Measurements from ENCODE around the gene RPS2.
"Not testable (repeated sequence)": the region's sequence is repeated elsewhere in the genome, so short reads cannot be mapped to it uniquely, and the experiment has no call there.

RPS2 gene
- long read RNA-seq, transcript RPS2-201 (7 exons, 985 nt), result major isoform, 160 of 430 reads
- long read RNA-seq, partial matches to known transcripts, result 138 of 430 reads
- long read RNA-seq, other reads (novel, unspliced or antisense), result 131 of 430 reads

GRCh38 chr16:1964506-1965395, at the start of gene RPS2:
Gene RPS2 (minus strand): TSS chr16:1964826. CDS start chr16:1964625, 201 bp downstream.
- H3K4me3 ChIP-seq (replicated peaks; ENCODE audit: insufficient read depth, low read length), result peak within 1 kb of the TSS; percentile 91
- H3K27ac ChIP-seq (replicated peaks), result peak within 1 kb of the TSS; percentile 94
- H3K27me3 ChIP-seq (ENCODE audit: insufficient read depth, poor library complexity, severe bottlenecking), result no peaks in the 10 kb centered on the region
- DNase-seq (ENCODE audit: low read depth in 1 of 2, low spot score in 1 of 2), result peak; percentile 98 to 99
- TF ChIP-seq SPI1 (IDR thresholded peaks at IDR 0.05; ENCODE audit: borderline replicate concordance, low read depth) (no peak), REST (IDR thresholded peaks at IDR 0.05; ENCODE audit: insufficient replicate concordance, low read depth) (peak; percentile 85), CTCF (IDR thresholded peaks at IDR 0.05; ENCODE audit: insufficient read depth, low read length) (no peak), POLR2AphosphoS5 (IDR thresholded peaks at IDR 0.05; ENCODE audit: low read depth) (peak; percentile 99)

- no peak for DNase-seq (ENCODE audit: low read depth in 1 of 2, low spot score in 1 of 2)
- H3K4me3 ChIP-seq (replicated peaks; ENCODE audit: insufficient read depth, low read length), result no peak overlapping the region
- H3K27me3 ChIP-seq (ENCODE audit: insufficient read depth, poor library complexity, severe bottlenecking), result no peaks in the 10 kb centered on the region
- no peak for TF ChIP-seq CTCF (IDR thresholded peaks at IDR 0.05; ENCODE audit: insufficient read depth, low read length)
- TF ChIP-seq POLR2AphosphoS5 (IDR thresholded peaks at IDR 0.05; ENCODE audit: low read depth), result no peak
- no peak for TF ChIP-seq SPI1 (IDR thresholded peaks at IDR 0.05; ENCODE audit: borderline replicate concordance, low read depth)
- TF ChIP-seq GABPA (IDR thresholded peaks at IDR 0.05; ENCODE audit: low read depth), result no peak
- no peak for TF ChIP-seq REST (IDR thresholded peaks at IDR 0.05; ENCODE audit: insufficient replicate concordance, low read depth)
- H3K27ac ChIP-seq (replicated peaks), result no peak overlapping the region
Measured at GRCh38 chr16:2013527-2013926, 48.9 kb upstream of the RPS2 start.

GRCh38 chr16:2011726-2012125, 47.1 kb upstream of the RPS2 start:
- not testable (repeated sequence) for DNase-seq (ENCODE audit: low read depth in 1 of 2, low spot score in 1 of 2); H3K27me3 ChIP-seq (ENCODE audit: insufficient read depth, poor library complexity, severe bottlenecking); H3K27ac ChIP-seq (replicated peaks); H3K4me3 ChIP-seq (replicated peaks; ENCODE audit: insufficient read depth, low read length)

- Histone ChIP-seq H3K27me3 (ENCODE audit: insufficient read depth, poor library complexity, severe bottlenecking) (no peaks in the 10 kb centered on the region), H3K27ac (replicated peaks) (peak within 1 kb of the TSS; percentile 87), H3K4me3 (replicated peaks; ENCODE audit: insufficient read depth, low read length) (peak within 1 kb of the TSS; percentile 63)
- peak; percentile 69 to 88 for DNase-seq (ENCODE audit: low read depth in 1 of 2, low spot score in 1 of 2)
- no peak for TF ChIP-seq CTCF (IDR thresholded peaks at IDR 0.05; ENCODE audit: insufficient read depth, low read length)
- TF ChIP-seq REST (IDR thresholded peaks at IDR 0.05; ENCODE audit: insufficient replicate concordance, low read depth), result no peak
- peak; percentile 82 for TF ChIP-seq GABPA (IDR thresholded peaks at IDR 0.05; ENCODE audit: low read depth)
- peak; percentile 90 for TF ChIP-seq POLR2AphosphoS5 (IDR thresholded peaks at IDR 0.05; ENCODE audit: low read depth)
- TF ChIP-seq SPI1 (IDR thresholded peaks at IDR 0.05; ENCODE audit: borderline replicate concordance, low read depth), result peak; percentile 70; the same call in 1 of the 2 replicates
Measured at GRCh38 chr16:2009791-2010510, 45.3 kb upstream of the RPS2 start, which contains the start of gene ZNF598. Gene ZNF598 (minus strand): TSS chr16:2009821.

Measured in HL-60 (cell line).